NCI-H2029 (cell line): ENCODE data around the gene EFCAB5.
"Not testable (repeated sequence)": the region's sequence is repeated elsewhere in the genome, so short reads cannot be mapped to it uniquely, and the experiment has no call there.

Source experiments
- DNase-seq: peaks from one replicate; lab custom pipeline; 2025; lab: John Stamatoyannopoulos, UW

Gene EFCAB5

GRCh38 chr17:30095507-30096244 lies 154.2 kb downstream of the EFCAB5 start:
- no peak for DNase-seq

GRCh38 chr17:30101686-30102390 lies 160.4 kb downstream of the EFCAB5 start:
- no peak for DNase-seq

DNA sequence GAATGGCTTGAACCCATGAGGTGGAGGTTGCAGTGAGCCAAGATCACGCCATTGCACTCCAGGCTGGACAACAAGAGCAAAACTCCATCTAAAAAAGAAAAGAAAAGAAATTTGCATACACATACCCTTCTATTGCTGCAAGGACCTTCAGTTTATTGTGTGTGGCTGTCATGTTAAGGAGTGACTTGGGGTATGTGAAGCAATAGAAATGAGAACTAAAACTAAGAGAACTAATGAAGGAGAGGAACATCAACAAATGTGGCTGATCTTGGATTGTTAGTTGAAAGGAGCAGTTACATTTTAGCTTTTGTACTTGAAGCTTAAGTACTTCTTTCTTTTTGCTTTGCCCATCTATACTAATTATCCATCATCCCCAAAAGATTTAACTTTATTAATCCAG lies 162.5 kb downstream of the EFCAB5 start:
- no peak for DNase-seq

DNA sequence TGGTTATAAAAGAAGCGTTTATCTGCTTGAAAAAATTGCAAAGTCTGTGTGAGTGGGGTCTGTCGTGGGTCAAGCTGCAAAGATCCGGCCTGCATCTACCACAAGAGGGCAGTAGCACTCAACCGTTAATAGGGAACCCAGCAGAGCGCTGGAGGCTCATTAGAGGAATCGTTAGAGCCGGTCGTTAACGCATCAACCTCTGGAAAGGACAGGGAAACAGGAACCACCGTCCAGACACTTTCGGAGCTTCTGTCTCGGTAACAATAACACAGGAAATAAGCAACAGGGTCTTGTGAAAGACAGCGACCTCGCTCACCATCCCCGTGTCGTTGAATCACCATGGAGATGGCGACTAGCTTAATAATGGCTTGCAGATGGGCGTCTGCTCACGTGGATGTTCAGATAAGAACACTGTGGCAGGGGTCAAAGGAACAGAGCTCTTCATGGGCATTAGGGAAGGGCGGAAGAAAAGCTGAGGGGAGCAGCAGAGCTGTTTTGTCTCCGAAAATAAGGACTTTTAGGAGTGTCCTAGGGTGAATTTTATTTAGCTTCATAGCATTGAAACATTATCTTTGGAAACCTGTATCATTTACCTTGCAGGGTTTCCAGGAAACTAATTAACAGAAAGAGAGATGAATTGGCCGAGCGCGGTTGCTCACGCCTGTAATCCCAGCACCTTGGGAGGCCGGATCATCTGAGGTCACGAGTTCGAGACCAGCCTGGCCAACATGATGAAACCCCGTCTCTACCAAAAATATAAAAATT lies 163.3 kb downstream of the EFCAB5 start:
- peak; percentile 76 for DNase-seq

- no peak for DNase-seq
Measured at GRCh38 chr17:30112794-30113193, 171.4 kb downstream of the EFCAB5 start.

DNA sequence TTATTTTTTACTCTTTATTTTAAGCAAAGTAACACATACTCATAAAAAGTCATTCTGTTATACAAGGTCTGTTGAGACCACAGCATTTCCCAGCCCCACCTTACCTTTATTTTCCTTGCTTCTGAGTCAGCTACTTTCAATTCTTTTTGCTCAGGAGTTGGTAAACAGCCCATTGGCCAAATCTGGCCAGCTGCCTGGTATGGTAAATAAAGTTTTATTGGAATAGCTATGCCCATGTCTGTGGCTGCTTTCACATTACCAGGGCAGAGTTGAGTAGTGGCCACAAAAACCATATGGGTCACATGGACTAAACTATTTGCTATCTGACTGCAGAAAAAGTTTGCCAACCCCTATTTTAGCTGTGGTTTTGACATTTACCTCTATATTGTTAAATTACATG lies 171.8 kb downstream of the EFCAB5 start:
- peak; percentile 49 for DNase-seq

GRCh38 chr17:30116345-30116660 lies 174.9 kb downstream of the EFCAB5 start:
- DNase-seq = no peak

- peak; percentile 86 for DNase-seq
Measured at GRCh38 chr17:30116661-30117551, 175.5 kb downstream of the EFCAB5 start, which contains the start of gene NSRP1. NSRP1 (plus strand) TSS chr17:30116816; CDS start chr17:30116844, 28 bp downstream.

- DNase-seq = no peak
Measured at GRCh38 chr17:30117675-30118081, 176.2 kb downstream of the EFCAB5 start.

- not testable (repeated sequence) for DNase-seq
Measured at GRCh38 chr17:30118635-30119034, 177.2 kb downstream of the EFCAB5 start.

DNA sequence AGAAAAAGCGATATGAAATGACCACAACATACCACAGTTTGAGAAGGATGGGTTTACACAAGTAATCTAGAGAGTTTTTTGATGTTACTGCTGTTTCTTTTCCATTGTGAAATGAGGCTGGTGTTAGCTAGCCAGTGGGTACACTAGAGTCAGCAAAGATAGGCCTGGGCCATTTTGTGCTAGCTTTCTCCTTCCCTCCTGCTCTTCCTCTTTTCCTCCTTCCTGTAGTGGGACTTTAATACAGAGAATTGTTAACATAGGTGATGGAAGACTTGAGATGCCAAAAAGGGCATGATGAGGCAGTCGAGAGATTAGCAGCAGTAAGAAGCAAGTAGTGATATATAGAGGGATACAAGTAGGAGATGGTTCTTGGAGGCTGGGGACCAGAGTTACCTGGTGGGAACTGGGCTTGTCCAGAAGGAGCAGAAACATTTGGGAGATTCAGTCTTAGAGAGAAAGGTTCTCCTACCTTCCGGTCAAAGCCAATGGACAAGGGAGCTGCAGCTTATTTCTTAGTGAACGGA lies 182.9 kb downstream of the EFCAB5 start:
- DNase-seq = no peak

- no peak for DNase-seq
Measured at GRCh38 chr17:30130121-30130520, 188.7 kb downstream of the EFCAB5 start.

- no peak for DNase-seq
Measured at GRCh38 chr17:30132615-30133014, 191.2 kb downstream of the EFCAB5 start.

- no peak for DNase-seq
Measured at GRCh38 chr17:30133197-30133596, 191.8 kb downstream of the EFCAB5 start.

DNA sequence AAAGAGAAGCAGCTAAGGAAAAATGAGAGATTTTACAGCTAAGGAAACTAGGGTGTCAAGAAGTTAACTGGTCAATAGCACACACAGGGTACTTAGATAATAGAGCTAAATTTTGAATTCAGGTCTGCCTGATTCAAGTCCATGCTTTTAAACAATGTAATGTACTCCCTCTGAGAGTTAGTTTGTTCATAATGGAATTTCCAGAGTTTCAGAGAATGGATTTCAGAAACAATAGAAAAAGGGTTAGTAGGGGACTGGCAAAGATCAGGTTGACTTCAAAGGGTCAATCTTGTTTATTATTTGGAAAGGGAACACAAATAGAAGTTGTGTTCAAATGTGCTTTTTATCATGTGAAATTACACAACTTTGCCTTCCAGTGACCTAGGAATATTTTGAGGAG lies 193.1 kb downstream of the EFCAB5 start:
- DNase-seq = no peak

- no peak for DNase-seq
Measured at GRCh38 chr17:30137158-30137557, 195.7 kb downstream of the EFCAB5 start.

DNA sequence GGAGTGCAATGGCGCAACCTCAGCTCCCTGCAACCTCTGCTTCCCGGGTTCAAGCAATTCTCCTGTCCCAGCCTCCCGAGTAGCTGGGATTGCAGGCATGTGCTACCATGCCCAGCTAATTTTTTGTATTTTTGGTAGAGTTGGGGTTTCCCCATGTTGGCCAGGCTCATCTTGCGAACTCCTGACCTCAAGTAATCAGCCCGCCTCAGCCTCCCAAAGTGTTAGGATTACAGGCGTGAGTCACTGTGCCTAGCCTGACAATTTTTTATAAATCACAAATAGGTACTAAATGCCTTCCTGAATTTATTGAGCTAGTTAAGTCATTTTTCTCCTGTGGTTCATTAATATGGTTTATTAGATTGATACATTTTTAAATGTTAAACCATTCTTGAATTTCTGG lies 206.4 kb downstream of the EFCAB5 start:
- not testable (repeated sequence) for DNase-seq

DNA sequence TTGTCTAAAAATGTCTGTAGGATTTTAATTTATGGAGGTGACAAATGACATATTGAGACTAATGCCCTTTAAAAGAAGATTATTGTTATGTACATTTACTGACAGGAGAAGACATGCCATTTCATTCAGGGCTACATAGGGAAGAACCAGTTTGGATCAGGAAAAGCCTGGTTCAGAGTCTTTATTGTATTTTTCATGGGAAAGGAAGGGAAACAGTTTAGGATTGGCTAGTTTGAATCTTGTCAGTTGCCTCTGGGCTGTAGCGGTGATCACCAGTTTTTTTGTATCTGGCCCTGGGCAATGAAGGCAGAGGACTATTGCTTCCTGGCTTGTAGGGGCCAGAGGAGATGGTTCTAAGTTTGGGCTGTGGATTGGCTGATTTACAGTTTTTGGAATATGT lies 206.9 kb downstream of the EFCAB5 start:
- DNase-seq = no peak

DNA sequence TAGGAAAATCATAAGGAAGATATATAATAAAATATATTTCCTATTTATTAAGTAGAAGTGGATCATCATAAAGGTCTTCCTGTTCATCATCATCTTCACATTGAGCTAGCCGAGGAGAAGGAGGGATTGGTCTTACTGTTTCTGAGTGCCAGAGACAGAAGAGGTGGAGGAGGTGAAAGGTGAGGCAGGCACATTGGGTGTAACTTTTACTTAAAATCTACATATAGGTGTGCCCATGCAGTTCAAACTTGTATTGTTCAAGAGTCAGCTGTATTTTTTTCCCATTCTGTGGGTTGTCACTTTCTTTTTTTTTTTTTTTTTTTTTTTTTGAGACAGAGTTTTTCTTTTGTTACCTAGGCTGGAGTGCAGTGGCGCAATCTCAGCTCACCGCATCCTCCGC lies 210.0 kb downstream of the EFCAB5 start:
- DNase-seq = no peak

- DNase-seq = no peak
Measured at GRCh38 chr17:30153463-30153862, 212.0 kb downstream of the EFCAB5 start.

GRCh38 chr17:30155389-30155788 lies 214.0 kb downstream of the EFCAB5 start:
- DNase-seq = no peak
